Pancreas (tissue), 10 donors: ENCODE measurements around the gene RHBDF1. TPM values are rescaled to one million over a fixed set of nuclear protein-coding genes. Genes with fewer than 3 reads are reported as not detected.

ENCODE experiments used
- ATAC-seq, 4 donors: fragments of 200-7000 bp; cut with Tn5 transposase; one replicate each; pipeline versions ENCODE4 v1.8.0 to v1.9.1; 2020; ENCODE audit warnings: mild to moderate bottlenecking in 4 of 4, moderate library complexity in 4 of 4
- DNase-seq, 6 donors: peaks; one replicate each; pipeline ENCODE4 v3.0.0-alpha.2; 2020
- FAIRE-seq: peaks from 2 replicates; lab custom pipeline; 2012; peaks lifted over from hg19 to GRCh38; lab: Jason Lieb, UNC
- H3K27ac ChIP-seq, 4 donors: fragments of 200-600 bp; sonication (generic); 1 replicate in 3 of 4; 2 replicates in 1 of 4; pipeline versions ENCODE4 v1.5.0 to v1.8.0; 2020
- H3K27me3 ChIP-seq, 4 donors: fragments of 200-600 bp; one replicate each; pipeline ENCODE4 v1.8.0; 2021
- H3K36me3 ChIP-seq, 3 donors: fragments of 200-600 bp; sonication (generic) in 1 of 3; one replicate each; pipeline versions ENCODE4 v1.5.0 to v1.8.0; 2020 to 2021
- H3K4me1 ChIP-seq, 3 donors: fragments of 200-600 bp; one replicate each; pipeline ENCODE4 v1.8.0; 2021
- H3K4me3 ChIP-seq, 4 donors: fragments of 200-600 bp; sonication (generic) in 2 of 4; one replicate each; pipeline versions ENCODE4 v1.5.0 to v1.8.0; 2020 to 2021
- H3K9me3 ChIP-seq, 4 donors: fragments of 200-600 bp; one replicate each; pipeline ENCODE4 v1.8.0; 2021
- WGBS, 2 donors: extraction: QIAGEN DNeasy Blood & Tissue Kit; methylation state at CpG; one replicate each; pipeline ENCODE4 v1.1.7; 2013; 5-methylcytosine and 5-hydroxymethylcytosine counted together
- intact Hi-C, 3 donors: fragments of 100-400 bp; cut with DNase I; formaldehyde crosslinking; loops; one replicate each; pipeline versions ENCODE4 v1.11.1 to v1.14.2; 2022
- polyA plus RNA-seq, 2 donors: library from polyadenylated mRNA; stranded (reverse); fragments of 200-250 nt; gene quantifications; one replicate each; pipeline ENCODE4 v1.2.3, GENCODE V29; 2013
- total RNA-seq, 6 donors: library from RNA; stranded (reverse); fragmentation: NEBNext Ultra II Directional in 4 of 6; extraction: Animal tissue kit (Norgen Biotek cat#: 25700) in 4 of 6; gene quantifications; one replicate each; pipeline versions ENCODE4 v1.2.1 to v1.2.4, GENCODE V29; 2021 to 2023
- TF ChIP-seq, protein P1 (sequence below), 4 donors: fragments of 200-600 bp; sonication (generic) in 3 of 4; IDR thresholded peaks; one replicate each; pipeline versions ENCODE4 v1.5.0 to v1.8.0; 2021; ENCODE audit warnings: antibody characterized with exemption in 4 of 4
- donor health status: healthy with polysubstance abuse.
- donor health status: DM: no; HTN: no; CAD: no; lungs with moderate emphysema.
- donor health status: DM: no; HTN: no; CAD: no.
- donor health status: control.
- donor health status: control.
- donor health status: Bipolar disorder and iron deficiency.
- donor health status: DM: yes; HTN: yes; CAD: no.
- donor health status: DM: no; HTN: no; CAD: no.
- donor health status: DM: no; HTN: no; CAD: no.
- donor health status: DM: yes; HTN: yes; CAD: no.

RHBDF1 gene
- total and polyA plus RNA-seq, 8 donors: 7.3 to 56.3 (median 12.4) TPM

DNA sequence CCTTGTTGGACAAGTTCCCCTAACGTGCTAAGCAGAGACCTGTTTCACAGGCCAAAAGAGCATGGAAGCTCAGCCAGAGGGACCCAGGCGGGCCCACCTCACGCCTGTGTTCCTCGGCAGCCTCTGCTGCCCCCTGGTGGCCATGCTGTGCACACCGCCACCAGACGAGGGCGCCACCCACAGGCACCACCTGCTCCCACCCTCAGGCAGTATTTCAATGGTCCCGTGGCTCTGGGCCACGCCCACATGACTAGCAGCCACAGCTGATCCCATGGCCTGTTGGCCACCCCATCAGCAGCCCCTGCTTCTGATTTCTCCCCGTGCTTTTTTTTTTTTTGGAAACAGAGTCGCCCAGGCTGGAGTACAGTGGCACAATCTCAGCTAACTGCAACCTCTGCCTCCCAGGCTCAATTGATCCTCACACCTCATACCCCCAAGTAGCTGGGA lies 24.5 kb upstream of the RHBDF1 start:
- H3K9me3 ChIP-seq: no peaks in the 10 kb centered on the region
- no peaks in the 10 kb centered on the region for H3K27me3 ChIP-seq
- no peaks in the 10 kb centered on the region for H3K36me3 ChIP-seq
- DNase-seq (peak; percentile 84 to 94 (median 90)), ATAC-seq (peak; percentile 89 to 99 (median 94)), FAIRE-seq (no peak)
- no peak overlapping the region for H3K4me3 ChIP-seq
- no peaks in the 10 kb centered on the region for H3K4me1 ChIP-seq
- no peak overlapping the region for H3K27ac ChIP-seq
- intact Hi-C loops: no loop called here
- 13 to 14% methylated on average over 11 of the region's 11 CpGs for WGBS, 2 donors
- TF ChIP-seq, protein P1, sequence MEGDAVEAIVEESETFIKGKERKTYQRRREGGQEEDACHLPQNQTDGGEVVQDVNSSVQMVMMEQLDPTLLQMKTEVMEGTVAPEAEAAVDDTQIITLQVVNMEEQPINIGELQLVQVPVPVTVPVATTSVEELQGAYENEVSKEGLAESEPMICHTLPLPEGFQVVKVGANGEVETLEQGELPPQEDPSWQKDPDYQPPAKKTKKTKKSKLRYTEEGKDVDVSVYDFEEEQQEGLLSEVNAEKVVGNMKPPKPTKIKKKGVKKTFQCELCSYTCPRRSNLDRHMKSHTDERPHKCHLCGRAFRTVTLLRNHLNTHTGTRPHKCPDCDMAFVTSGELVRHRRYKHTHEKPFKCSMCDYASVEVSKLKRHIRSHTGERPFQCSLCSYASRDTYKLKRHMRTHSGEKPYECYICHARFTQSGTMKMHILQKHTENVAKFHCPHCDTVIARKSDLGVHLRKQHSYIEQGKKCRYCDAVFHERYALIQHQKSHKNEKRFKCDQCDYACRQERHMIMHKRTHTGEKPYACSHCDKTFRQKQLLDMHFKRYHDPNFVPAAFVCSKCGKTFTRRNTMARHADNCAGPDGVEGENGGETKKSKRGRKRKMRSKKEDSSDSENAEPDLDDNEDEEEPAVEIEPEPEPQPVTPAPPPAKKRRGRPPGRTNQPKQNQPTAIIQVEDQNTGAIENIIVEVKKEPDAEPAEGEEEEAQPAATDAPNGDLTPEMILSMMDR (IDR thresholded peaks at IDR 0.05): peak; percentile 94 to 99 (median 96)

DNA sequence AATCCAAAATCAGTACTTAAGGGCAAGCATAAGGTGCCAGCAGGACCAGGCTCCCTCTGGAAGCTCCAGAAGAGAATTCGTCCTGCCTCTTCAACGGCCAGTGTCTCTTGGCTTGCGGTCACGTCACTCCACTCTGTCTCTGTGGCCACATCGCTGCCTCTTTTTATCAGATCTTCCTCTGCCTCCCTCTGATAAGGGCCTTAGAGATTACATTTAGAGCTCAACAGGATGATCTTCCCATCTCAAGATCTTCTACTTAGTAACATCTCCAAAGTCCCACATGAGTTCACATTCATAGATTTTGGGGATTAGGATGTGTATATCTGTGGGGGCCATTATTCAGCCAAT lies 22.5 kb upstream of the RHBDF1 start:
- no peak overlapping the region for H3K4me3 ChIP-seq
- H3K27ac ChIP-seq: no peak overlapping the region
- TF ChIP-seq, protein P1 (IDR thresholded peaks at IDR 0.05): no peak
- ATAC-seq (no peak), DNase-seq (no peak), FAIRE-seq (no peak)
- WGBS, 2 donors: 90 to 94% methylated on average over 5 of the region's 5 CpGs
- intact Hi-C loops: no loop called here
- H3K9me3 ChIP-seq: no peaks in the 10 kb centered on the region
- no peaks in the 10 kb centered on the region for H3K36me3 ChIP-seq
- H3K27me3 ChIP-seq: no peaks in the 10 kb centered on the region
- no peaks in the 10 kb centered on the region for H3K4me1 ChIP-seq

DNA sequence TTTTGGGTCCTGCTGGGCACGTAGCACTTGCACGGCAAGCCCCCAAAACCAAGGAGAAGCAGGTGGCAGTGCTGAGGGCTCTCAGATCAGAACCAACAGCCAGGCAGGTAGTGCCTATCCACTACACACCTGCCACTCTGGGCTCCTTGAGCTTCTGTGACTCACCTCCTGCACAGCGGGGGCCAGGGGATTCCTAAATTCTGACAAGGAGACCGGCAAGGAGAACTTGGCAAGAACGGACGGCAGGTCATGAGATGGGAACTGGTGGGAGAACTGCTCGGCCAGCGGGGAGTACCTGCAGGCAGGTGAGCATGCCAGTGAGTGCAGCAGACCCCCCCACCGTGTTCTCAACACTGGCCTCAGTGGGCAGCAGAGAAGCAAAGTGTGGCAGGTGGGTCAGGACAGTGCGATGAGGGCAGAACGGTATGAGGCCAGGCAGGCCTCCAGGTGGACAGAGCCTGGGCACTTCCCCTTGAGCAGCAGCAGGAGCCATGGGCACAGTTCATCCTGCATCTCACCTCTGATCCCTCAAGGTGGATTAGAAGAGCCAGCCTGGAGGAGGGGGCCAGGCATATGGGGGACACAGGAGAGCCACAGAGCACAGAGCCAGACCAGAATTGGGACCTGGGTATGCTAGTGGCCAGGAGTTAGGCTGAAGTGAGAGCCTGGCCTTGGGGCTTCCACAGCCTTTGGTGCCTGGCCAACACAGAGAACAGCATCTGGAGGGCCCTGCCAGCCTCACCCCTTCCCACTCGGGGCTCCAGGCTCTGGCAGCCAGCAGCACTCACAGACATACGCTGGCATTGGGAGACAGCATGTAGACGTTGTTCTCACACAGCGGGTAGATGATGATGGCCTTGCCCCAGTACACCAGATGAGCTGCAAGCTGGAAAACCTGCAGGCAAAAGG lies 20.3 kb upstream of the RHBDF1 start:
- no peak for ATAC-seq
- Histone ChIP-seq H3K4me3 (no peak overlapping the region), H3K9me3 (no peaks in the 10 kb centered on the region), H3K36me3 (no peaks in the 10 kb centered on the region), H3K27ac (no peak overlapping the region), H3K27me3 (no peaks in the 10 kb centered on the region), H3K4me1 (no peaks in the 10 kb centered on the region)
- FAIRE-seq: no peak
- intact Hi-C loops: no loop called here
- TF ChIP-seq, protein P1 (IDR thresholded peaks at IDR 0.05): no peak
- peak in 1 of 6 donors; percentile 55 for DNase-seq
- WGBS, 2 donors: 80 to 84% methylated on average over 15 of the region's 15 CpGs

DNA sequence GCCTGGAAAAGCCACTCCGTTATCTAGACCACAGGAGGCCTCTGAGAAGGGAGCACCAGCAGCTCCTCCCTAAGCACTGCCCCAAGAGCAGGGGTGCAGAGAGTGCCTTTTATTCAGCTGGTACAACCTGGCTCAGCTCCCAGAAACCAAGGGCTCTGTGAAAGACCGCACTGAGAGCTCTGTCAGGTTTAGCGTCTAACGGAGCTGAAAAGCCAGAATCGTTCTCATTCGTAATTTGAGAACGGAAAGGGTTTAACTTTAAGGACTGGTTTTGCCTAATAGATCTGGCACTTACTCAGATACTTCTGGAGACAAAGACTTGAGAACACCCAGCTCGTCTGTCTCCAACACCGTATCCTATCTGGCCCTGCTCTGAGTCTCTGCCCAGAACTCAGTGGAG lies 19.1 kb upstream of the RHBDF1 start:
- Histone ChIP-seq H3K4me1 (no peaks in the 10 kb centered on the region), H3K4me3 (no peak overlapping the region), H3K9me3 (no peaks in the 10 kb centered on the region), H3K36me3 (peaks cover 0 to 1% (median 0%) of the 10 kb centered on the region in 3 donors), H3K27ac (no peak overlapping the region), H3K27me3 (no peaks in the 10 kb centered on the region)
- TF ChIP-seq, protein P1 (IDR thresholded peaks at IDR 0.05): no peak
- FAIRE-seq (no peak), DNase-seq (no peak), ATAC-seq (peak in 3 of 4 donors; percentile 25 to 74 (median 55))
- intact Hi-C loops: no loop called here
- WGBS, 2 donors: 52 to 66% methylated on average over 9 of the region's 9 CpGs
